ENCODE measurements around the gene CRYZL1.

GRCh38 chr21:33572350-33572749 is 69.2 kb downstream of the CRYZL1 start:
- no peak for TF ChIP-seq POLR2A (IDR thresholded peaks at IDR 0.05)
- TF ChIP-seq, protein P1, sequence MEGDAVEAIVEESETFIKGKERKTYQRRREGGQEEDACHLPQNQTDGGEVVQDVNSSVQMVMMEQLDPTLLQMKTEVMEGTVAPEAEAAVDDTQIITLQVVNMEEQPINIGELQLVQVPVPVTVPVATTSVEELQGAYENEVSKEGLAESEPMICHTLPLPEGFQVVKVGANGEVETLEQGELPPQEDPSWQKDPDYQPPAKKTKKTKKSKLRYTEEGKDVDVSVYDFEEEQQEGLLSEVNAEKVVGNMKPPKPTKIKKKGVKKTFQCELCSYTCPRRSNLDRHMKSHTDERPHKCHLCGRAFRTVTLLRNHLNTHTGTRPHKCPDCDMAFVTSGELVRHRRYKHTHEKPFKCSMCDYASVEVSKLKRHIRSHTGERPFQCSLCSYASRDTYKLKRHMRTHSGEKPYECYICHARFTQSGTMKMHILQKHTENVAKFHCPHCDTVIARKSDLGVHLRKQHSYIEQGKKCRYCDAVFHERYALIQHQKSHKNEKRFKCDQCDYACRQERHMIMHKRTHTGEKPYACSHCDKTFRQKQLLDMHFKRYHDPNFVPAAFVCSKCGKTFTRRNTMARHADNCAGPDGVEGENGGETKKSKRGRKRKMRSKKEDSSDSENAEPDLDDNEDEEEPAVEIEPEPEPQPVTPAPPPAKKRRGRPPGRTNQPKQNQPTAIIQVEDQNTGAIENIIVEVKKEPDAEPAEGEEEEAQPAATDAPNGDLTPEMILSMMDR (IDR thresholded peaks at IDR 0.05), result no peak
